ENCODE data around the gene VAPB. TPM values are rescaled to one million over a fixed set of nuclear protein-coding genes. Genes with fewer than 3 reads are reported as not detected.

Gene VAPB
- polyA plus RNA-seq, 1 donor (not counting 4 experiments of a cell fraction or from before 2014, with no cell fraction given) = 38.0 TPM

DNA sequence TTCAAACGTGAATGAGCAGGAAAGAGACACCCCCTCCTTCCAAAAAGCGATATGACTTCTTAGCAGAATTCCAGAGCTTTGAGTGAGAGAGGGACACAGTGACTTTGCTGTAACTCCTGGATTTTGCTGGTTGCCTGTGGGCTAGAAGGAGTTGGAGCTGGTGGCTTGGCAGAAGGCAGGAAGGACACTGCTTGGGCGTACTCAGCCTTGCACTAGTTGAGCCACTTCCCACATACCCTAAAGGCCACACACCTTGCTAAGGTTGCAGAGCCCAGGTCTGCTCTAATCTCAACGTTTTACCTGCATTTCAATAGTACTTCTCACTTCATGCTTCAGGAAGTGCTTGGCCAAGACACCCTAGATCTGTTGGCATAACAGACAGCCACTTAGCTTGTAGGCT lies 48.9 kb upstream of the VAPB start:
- Histone ChIP-seq H3K27ac (ENCODE audit: control insufficient read depth, insufficient read depth, low read length) (peak overlapping the region; percentile 30), H4K20me1 (ENCODE audit: control insufficient read depth, extremely low read depth, insufficient read depth, low read length) (no peaks in the 10 kb centered on the region), H3K9me3 (ENCODE audit: control insufficient read depth, low read depth, low read length) (no peaks in the 10 kb centered on the region)

DNA sequence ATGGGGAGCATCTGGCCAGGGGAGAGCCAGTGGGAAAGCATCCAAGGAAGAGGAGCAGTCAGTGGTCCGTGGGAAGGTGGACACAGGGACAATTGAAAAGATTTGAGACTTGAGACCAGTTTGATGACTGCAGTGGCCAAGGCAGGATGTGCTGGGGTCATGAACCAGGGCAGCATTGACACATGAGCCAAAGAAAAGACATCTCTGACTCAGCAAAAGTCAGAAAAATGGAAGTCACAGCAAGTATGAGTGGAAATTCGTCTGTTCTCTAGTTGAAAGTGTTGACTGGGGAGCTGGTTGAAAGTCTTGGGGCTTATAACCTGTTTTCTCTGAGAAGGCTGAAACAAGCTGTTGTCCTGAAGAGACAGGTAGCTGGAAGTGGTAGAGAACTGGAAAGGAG lies 48.2 kb upstream of the VAPB start:
- Histone ChIP-seq H3K9me3 (ENCODE audit: control insufficient read depth, low read depth, low read length) (no peaks in the 10 kb centered on the region), H3K27me3 (ENCODE audit: control insufficient read depth, extremely low read depth, insufficient read depth, low read length) (no peaks in the 10 kb centered on the region), H4K20me1 (ENCODE audit: control insufficient read depth, extremely low read depth, insufficient read depth, low read length) (no peaks in the 10 kb centered on the region), H3K9ac (ENCODE audit: control insufficient read depth, extremely low read depth, insufficient read depth, low read length) (no peak overlapping the region), H3K4me3 (ENCODE audit: control insufficient read depth in 2 of 3, extremely low read depth in 1 of 3, insufficient read depth in 2 of 3, low read depth in 1 of 3, low read length in 3 of 3) (no peak overlapping the region), H3K4me2 (ENCODE audit: control insufficient read depth, extremely low read depth, insufficient read depth, low read depth, low read length) (peak overlapping the region; percentile 84), H3K4me1 (ENCODE audit: control insufficient read depth, extremely low read depth, insufficient read depth, low read length) (peaks cover 52% of the 10 kb centered on the region), H2AFZ (ENCODE audit: control insufficient read depth, low read length) (no peak overlapping the region), H3K36me3 (ENCODE audit: control insufficient read depth in 2 of 2, extremely low read depth in 1 of 2, insufficient read depth in 2 of 2, low read length in 2 of 2) (peaks cover 9 to 18% of the 10 kb centered on the region in 2 experiments), H3K9me1 (ENCODE audit: control insufficient read depth, extremely low read depth, insufficient read depth, low read length) (no peaks in the 10 kb centered on the region), H3K79me2 (ENCODE audit: control insufficient read depth, insufficient read depth, low read length) (peaks cover 71% of the 10 kb centered on the region), H3K27ac (ENCODE audit: control insufficient read depth, insufficient read depth, low read length) (peak overlapping the region; percentile 54)
- TF ChIP-seq, protein P1, sequence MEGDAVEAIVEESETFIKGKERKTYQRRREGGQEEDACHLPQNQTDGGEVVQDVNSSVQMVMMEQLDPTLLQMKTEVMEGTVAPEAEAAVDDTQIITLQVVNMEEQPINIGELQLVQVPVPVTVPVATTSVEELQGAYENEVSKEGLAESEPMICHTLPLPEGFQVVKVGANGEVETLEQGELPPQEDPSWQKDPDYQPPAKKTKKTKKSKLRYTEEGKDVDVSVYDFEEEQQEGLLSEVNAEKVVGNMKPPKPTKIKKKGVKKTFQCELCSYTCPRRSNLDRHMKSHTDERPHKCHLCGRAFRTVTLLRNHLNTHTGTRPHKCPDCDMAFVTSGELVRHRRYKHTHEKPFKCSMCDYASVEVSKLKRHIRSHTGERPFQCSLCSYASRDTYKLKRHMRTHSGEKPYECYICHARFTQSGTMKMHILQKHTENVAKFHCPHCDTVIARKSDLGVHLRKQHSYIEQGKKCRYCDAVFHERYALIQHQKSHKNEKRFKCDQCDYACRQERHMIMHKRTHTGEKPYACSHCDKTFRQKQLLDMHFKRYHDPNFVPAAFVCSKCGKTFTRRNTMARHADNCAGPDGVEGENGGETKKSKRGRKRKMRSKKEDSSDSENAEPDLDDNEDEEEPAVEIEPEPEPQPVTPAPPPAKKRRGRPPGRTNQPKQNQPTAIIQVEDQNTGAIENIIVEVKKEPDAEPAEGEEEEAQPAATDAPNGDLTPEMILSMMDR (optimal IDR thresholded peaks at IDR 0.05 in 1 of 3, IDR thresholded peaks at IDR 0.05 in 1 of 3, conservative IDR thresholded peaks at IDR 0.05 in 1 of 3; ENCODE audit: extremely low read depth in 1 of 3, insufficient read depth in 2 of 3, low read length in 3 of 3) = no peak
- no peak for TF ChIP-seq EZH2 (IDR thresholded peaks at IDR 0.05; ENCODE audit: low read length)
- dilution Hi-C loops (cut with MboI; ENCODE audit: extremely low pct_ligation_motif_present, low sequenced_read_pairs) = no loop called here
- no peak for DNase-seq (ENCODE audit: low read depth, low spot score)
- no peak for FAIRE-seq

More for the DNA sequence above, 48.9 kb upstream of the VAPB start:
- no peaks in the 10 kb centered on the region for H3K27me3 ChIP-seq (ENCODE audit: control insufficient read depth, extremely low read depth, insufficient read depth, low read length)
- H3K4me3 ChIP-seq (ENCODE audit: control insufficient read depth in 2 of 3, extremely low read depth in 1 of 3, insufficient read depth in 2 of 3, low read depth in 1 of 3, low read length in 3 of 3) = no peak overlapping the region
- H3K4me2 ChIP-seq (ENCODE audit: control insufficient read depth, extremely low read depth, insufficient read depth, low read depth, low read length) = peak overlapping the region; percentile 3
- no peaks in the 10 kb centered on the region for H3K9me1 ChIP-seq (ENCODE audit: control insufficient read depth, extremely low read depth, insufficient read depth, low read length)
- dilution Hi-C loops (cut with MboI; ENCODE audit: extremely low pct_ligation_motif_present, low sequenced_read_pairs) = no loop called here
- DNase-seq (ENCODE audit: low read depth, low spot score) = no peak
- H3K9ac ChIP-seq (ENCODE audit: control insufficient read depth, extremely low read depth, insufficient read depth, low read length) = no peak overlapping the region
- H3K36me3 ChIP-seq (ENCODE audit: control insufficient read depth in 2 of 2, extremely low read depth in 1 of 2, insufficient read depth in 2 of 2, low read length in 2 of 2) = peaks cover 3 to 11% of the 10 kb centered on the region in 2 experiments
- no peak overlapping the region for H2AFZ ChIP-seq (ENCODE audit: control insufficient read depth, low read length)
- FAIRE-seq = no peak
- peaks cover 71% of the 10 kb centered on the region for H3K79me2 ChIP-seq (ENCODE audit: control insufficient read depth, insufficient read depth, low read length)
- H3K4me1 ChIP-seq (ENCODE audit: control insufficient read depth, extremely low read depth, insufficient read depth, low read length) = peaks cover 52% of the 10 kb centered on the region
- TF ChIP-seq, protein P1 (optimal IDR thresholded peaks at IDR 0.05 in 1 of 3, IDR thresholded peaks at IDR 0.05 in 1 of 3, conservative IDR thresholded peaks at IDR 0.05 in 1 of 3; ENCODE audit: extremely low read depth in 1 of 3, insufficient read depth in 2 of 3, low read length in 3 of 3) = no peak
- TF ChIP-seq EZH2 (IDR thresholded peaks at IDR 0.05; ENCODE audit: low read length) = no peak
